Measurements from ENCODE around the gene STRN3.
"Not testable (repeated sequence)": the region's sequence is repeated elsewhere in the genome, so short reads cannot be mapped to it uniquely, and the experiment has no call there.

The STRN3 gene

DNA sequence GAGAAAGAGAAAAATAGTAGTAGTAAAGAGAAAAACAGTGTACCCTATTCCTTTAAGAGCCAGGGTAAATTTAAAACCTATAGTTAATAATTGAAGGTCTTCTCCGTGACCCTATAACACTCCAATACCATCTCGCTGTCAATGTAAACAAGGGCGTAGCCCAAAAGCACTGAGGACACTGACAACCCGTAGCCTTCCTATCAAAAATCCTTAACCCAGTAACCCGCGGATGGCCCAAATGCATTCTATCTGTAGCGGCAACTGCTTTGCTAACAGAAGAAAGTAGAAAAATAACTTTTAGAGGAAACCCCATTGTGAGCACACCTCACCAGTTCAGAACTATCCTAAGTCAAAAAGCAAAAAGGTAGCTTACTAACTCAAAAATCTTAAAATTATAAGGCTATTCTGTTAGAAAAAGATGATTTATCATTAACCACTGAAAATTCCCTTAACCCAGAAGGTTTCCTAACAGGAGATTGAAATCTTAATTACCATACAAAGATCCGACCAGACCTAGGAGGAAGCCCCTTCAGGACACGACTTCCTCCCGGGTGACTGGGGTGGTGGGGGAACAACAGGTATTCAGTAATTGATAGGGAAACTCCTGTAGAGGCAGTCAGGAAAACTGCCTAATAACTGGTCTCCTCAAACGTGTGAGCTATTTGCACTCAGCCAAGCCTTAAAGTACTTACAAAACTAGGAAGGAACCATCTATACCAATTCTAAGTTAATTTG lies 58.6 kb downstream of the STRN3 start:
- not testable (repeated sequence) for DNase-seq

DNA sequence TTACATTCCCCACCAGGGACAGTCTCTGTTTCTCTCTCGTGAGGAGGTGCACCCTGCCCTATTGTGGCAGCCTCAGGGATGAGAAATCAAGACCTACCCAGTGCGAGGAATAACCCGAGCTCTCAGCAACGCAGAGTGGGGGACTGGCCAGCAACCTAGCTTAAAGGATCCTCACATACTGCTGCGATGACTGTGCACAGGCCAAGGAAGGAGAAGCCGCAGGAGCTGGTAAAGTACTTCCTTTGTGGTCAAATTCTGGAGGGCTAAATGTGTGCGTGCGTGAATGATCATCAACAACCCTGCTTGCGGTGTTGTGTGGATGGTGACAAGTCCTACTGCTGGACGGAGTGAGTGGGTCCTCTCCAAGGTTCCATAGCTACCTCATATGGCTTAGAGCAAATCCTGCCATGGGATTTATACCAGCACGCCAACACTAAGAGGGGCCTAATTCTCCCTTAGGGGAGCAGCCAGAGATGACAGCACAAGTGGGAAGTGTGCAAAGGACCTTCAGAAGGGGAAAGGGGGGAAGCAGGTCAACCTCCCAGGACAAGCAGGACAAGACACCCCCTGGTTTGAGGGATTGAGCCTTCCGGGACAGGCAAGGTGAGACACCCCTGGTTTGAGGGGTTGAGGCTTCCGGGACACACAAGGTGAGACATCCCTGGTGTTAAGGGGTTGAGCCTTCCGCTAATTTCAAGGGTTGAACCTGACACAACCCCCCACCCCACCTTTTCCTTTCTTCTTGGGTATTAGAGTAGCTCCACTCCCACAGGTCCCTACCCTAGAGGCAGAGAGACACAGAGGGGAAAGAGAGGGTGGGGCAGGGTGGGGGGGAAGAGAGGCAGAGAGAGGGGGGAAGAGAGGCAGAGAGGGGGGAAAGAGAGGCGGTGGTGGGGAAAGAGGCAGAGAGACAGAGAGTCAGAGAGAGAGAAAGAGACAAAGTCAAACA lies 59.5 kb downstream of the STRN3 start:
- no peak for DNase-seq

DNA sequence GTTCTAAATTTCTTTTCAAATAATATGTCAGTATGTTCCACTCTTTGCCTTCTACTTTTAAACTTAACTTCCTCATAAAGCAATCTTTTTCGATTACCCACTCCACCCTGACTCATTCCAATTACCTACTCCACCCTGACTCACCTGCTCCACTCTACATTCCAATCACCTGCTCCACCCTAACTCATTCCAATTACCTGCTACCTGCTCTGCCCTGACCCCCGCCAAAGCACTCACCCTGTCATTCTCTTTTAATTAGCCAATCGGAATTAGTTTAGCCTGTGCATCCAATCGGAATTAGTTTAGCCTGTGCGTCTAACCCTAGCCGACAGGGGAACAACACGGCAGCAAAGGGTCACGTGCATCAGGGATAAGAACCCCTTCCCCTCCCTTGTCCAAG lies 60.3 kb downstream of the STRN3 start:
- not testable (repeated sequence) for DNase-seq

DNA sequence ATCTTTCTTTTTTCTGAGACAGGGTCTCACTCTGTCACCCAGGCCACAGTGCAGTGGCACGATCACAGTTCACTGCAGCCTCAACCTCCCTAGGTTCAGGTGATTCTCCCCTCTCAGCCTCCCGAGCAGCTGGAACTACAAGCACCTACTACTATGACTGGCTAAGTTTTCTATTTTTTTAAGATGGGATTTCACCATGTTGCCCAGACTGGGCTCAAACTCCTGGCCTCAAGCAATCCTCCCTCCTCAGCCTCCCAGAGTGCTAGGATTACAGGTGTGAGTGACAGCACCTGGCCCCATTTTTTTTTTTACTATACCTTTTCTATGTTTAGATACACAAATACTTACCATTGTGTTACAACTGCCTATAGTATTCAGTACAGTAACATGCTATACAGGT lies 63.6 kb downstream of the STRN3 start:
- DNase-seq: not testable (repeated sequence)

DNA sequence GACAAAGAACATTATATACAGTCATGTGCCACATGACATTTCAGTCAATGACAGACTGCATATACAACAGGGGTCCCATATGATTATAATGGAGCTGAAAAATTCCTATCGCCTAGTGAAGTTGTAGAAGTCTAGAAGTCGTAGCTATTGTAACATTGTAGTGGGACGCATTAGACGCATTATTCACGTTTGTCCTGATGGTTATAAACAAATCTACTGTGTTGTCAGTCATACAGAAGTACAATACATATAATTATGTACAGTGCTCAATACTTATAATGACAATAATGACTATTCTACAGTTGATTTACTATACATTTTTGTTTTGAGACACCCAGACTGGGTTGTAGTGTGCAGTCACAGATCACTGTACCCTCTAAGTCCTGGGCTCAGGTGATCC lies 64.8 kb downstream of the STRN3 start:
- DNase-seq: no peak

DNA sequence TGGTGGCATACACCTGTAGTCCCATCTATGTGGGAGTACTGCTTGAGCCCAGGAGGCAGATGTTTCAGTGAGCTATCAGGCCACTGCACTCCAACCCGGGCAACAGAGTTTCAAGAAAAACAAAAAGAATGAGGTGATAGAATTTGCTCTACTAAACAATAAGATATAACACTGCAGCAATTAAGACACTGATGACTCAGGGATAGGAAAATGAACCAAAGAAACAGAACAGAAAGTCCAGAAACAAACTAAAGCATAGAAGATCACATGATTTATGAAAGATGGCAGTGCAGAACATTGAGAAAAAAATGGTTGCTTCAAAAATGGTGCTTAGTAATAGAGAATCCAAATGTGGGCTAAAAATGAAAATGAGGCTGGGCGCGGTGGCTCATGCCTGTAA lies 66.0 kb downstream of the STRN3 start:
- DNase-seq: no peak

DNA sequence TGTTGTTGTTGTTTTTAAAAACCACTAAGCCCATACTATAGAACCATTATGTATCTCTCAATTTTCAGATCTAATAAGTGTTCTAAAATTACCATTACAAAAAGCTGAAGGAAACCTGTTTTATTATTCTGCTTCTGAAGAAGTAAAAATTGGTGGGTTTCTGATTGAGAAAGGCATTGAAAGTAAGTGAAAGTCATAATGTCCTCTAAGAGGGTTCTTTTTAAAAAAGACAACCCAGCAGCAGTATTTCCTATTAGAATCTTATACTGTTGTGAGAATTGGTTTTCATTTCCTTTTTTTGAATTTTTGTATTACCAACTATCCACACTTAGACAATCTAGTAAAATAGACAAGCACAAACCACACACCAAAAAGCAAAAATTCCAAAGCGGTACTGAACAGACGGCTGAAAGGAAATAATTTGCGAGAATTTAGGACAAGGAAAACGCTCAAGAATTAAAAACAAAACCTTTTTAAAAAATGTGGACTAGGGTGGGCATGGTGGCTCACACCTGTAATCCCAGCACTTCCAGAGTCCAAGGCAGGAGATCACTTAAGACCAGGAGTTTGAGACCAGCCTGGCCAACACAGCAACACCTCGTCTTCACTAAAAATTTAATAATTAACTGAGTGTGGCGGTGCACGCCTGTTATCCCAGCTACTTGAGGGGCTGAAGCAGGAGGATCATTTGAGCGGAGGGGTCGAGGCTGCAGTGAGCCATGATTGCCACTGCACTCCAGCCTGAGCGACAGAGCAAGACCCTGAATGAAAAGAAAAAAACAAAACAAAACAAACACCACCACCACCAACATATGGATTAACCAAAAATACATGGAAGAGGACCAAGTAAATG lies 67.4 kb downstream of the STRN3 start:
- DNase-seq: no peak

DNA sequence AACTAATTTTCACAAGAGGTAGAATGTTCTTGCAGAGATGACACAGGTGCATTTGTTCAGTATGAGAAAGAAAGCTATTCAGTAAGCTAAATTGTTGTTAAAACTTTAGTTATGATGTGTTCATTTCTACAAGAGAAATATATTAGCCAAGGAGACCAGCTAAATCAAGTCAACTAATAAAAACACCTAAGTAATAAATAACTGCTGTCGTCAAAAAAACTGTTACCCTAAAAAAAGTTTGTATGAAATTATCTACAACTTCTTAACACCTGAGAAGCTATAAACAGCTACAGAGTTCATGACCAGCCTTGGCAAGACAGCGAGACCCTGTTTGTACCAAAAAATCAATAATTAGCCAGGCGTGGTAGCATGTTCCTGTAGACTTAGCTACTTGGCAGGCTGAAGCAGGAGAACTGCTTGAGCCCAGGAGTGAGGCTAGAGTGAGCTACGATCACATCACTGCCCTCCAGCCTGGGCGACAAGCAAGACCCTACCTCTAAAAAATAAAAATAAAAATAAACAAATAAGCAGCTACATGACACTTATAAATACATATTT lies 68.3 kb downstream of the STRN3 start:
- DNase-seq: no peak

DNA sequence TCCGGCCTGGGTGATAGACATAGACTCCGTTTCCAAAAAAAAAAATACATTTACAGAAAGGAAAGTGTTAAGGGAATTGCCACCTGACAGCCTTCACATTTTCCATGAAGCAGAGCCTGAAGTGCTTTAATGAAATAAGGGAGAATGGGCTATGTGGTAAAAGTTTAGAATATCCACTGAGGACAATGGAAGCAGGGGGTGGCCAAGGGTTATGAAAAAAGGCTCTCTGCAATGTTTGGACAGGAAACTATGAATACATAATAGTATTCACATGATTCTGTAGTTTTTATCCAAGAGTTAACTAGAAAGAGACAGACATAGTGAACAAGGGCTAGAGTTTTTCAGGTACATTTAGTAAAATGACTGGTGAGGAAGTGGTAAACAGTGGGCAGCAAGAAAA lies 76.5 kb downstream of the STRN3 start:
- no peak for DNase-seq

DNA sequence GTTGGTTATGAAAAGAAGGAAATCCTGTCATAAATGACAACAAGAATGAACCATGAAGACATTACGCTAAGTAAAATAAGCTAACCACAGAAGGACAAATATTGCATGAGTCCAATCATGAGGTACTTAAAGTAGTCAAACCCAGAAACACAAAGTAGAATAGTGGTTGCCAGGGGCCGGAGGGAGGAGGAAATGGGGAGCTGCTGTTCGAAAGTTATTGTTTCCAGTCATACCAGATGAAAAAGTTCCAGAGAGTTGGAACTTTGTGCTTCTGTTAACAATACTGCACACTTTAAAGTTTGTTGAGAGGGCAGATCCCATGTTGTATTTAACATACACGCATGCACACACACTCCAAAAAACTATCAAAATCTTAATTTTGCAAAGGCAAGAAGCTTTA lies 82.5 kb downstream of the STRN3 start:
- no peak for DNase-seq

DNA sequence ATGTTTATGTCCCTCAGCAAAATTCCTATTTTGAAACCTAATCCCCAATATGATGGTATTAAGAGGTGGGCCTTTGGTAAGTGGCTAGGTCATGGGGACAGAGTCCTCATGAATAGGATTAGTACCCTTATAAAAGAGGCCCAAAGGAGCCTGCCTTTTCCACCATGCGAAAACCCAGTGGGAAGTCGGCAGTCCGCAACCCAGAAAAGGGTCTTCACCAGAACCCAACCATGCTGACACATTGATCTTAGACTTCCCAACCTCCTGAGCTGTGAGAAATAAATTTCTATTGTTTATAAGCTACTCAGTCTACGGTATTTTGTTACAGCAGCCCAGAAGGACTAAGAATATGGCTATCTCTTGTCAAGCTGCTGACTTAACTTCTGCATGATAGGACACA lies 85.3 kb downstream of the STRN3 start:
- no peak for DNase-seq

DNA sequence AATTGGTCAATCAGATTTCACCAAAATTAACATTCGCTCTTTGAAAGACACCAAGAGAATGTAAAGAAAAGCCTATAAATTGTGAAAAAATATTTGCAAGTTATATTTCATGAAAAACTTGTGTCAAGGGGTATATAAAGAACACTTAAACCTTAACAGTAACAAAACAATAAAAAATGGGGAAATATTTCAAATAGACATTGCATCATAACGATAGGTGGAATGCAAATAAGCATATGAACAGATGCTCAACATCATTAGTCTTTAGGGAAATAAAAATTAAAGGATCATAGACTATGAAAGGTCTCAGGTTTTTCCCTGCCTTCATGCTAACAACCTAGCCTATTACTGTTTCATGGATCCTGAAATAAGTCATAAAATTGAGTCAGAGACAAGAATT lies 87.6 kb downstream of the STRN3 start:
- no peak for DNase-seq

DNA sequence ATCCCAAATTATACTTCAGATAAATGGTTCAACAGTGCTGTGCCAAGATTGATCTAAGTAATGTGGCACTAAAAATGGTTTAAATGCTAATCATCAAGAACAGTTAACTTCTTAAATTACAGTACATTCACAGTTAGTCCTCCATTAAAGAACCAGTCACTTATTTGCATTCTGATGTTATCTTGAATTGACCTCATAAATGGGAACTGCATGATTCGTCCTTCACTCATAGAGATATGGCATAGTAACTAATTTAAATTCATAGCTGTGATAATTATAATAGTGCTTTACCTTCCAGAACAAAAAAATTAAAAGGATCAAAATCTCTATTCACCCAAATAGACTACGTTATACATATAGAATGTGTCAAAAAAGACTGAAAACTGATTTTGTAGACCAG lies 90.7 kb downstream of the STRN3 start:
- no peak for DNase-seq

DNA sequence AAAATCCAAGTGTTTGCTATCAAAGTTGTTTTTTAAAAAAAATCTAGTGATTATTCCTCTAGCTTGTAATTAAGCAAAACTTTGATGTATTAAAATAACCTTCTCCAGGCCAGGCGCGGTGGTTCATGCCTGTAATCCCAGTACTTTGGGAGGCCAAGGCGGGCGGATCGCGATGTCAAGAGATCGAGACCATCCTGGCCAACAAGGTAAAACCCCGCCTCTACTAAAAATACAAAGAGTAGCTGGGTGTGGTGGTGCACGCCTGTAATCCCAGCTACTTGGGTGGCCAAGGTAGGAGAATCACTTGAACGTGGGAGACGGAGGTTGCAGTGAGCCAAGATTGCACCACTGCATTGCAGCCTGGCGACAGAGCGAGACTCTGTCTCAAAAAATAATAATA lies 92.2 kb downstream of the STRN3 start:
- not testable (repeated sequence) for DNase-seq

DNA sequence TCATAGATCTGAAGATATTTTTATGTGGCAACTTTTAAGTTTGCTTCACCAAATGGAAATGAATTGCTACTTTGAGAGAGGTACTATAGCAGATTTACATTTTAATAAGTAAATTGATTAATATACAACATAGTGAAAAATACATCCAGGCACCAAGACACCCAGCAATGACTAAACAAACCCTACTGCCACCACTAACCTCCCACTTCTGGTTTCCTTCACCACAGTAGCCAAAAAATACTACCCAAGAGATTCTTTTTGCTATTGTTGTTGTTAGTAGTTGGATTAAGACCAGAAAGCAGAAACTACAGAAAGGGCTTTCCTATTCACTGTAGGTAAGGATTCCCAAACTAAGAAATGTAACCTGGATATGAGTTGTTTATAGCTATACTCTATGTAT lies 97.7 kb downstream of the STRN3 start:
- no peak for DNase-seq

DNA sequence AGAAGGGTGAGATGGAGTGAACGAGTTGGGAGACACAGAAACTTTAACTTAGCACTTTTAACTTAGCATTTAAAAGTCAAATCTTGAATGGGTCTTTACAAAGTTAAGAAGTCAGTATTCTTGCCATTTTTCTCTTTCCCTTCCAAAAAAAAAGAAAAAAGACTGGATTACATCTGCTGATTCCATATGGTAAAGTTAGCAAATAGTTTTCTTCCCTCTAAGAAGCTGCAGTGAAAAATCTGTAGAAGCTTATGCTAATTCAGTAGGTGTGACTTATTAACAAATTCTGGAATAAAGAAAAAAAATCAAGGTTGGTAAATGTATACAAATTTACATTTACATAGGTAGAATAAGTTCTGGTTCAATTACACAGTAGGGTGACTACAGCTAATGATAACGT lies 100.9 kb downstream of the STRN3 start:
- DNase-seq: no peak

DNA sequence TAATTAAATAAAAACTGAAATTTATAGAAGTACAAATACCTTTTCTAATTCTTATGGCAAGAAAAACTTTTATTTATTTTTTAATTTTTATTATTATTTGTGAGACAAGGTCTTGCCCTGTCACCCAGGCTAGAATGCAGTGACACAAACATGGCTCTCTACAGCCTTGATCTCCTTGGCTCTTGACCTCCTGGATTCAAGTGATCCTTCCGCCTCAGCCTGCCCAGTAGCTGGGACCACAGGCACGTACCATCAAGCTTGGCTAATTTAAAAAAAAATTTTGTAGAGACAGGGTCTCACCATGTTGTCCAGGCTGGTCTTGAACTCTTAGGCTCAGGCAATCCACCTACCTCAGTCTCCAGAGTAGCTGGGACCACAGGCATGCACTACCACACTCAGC lies 104.4 kb downstream of the STRN3 start:
- DNase-seq: no peak

DNA sequence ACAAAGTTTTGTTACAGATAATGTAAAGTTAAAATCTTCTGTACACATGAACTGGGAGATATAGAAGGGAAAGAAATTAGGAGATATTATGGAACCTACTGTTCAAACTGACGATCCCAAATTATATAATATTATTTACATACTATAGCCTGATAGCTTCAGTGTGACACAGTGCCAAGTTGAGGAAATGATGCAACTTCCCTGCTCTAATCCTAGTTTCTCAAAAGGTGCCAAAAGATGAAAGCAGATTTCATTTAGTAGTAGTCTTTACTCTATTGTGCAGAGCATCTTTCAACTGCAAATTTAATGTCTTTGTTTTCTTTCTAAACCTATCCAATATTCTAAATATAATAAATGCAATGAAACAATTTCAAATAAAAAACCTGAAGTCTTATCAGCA lies 104.9 kb downstream of the STRN3 start:
- DNase-seq: no peak

DNA sequence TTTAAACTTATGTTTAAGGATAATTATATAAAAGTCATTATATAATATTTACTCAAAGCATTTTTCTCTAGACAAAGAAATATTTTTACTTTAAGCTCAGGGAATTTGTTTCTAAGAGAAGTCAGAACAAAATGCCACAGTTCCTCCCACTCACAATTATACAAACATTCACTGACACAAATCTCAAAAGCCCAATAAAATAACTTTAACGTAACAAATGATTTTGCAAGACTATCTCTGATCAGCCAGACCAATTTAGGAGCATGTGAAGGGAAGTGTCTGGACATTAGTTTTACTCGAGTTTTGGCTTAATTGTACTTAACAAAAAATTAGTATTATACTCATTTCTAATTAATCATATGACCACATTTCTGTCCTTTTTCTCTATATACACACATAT lies 110.6 kb downstream of the STRN3 start:
- DNase-seq: no peak

DNA sequence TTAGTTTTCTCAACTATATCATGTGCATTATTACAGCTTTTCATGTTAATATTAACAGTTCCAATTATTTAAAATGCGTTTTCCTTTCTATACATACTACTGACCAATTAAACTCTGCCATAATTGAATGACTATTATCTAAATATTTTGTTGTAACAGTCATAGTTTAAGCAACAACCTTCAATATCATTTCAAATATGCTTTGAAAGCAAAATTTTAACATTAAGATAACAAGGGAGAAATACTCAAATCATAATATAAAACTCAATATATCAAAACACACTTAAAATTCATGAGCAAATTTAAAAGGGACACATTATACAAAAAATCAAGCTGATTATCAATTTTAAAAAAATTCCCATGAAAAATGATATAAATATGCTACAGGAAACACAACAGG lies 111.4 kb downstream of the STRN3 start:
- DNase-seq: no peak

DNA sequence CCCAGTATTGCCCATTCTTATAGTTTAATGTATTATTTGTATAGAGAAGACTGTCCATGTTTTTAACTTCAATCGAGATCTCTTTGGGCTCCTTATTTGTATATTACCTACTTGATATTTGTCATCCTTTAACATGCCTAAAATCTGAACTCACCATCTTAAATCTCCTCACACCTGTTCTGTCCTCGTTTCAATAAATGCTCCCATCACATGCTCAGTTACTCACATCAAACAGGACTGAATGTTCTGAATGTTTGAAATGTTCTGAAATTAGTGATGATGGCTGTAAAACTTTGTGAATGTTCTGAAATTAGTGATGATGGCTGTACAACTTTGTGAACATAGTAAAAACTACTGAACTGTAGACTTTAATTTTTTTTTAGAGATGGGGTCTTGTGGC lies 117.4 kb downstream of the STRN3 start:
- no peak for DNase-seq

DNA sequence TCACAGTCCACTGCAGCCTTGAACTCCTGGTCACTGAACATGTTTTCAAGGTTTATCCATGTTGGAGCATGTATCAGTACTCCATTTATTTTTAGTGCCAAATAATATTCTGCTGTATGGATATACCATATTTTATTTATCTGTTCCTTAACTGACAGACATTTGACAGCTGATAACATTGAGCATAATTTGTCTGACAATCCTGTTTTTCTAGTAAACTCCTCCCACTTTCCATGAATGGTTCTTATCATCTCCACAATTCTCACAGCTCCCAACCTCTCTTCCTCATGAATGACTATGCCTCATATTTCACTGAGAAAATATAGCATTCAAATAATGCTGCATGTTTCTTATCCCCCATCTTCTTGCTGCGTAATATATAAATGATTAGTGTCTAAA lies 118.5 kb downstream of the STRN3 start:
- no peak for DNase-seq
